ENCODE measurements around the gene PLAGL1. TPM values are rescaled to one million over a fixed set of nuclear protein-coding genes. Genes with fewer than 3 reads are reported as not detected.

The PLAGL1 gene
- total RNA-seq, 1 donor from 2014 or later, result 5.8 TPM

Other genes starting within 250 kb of the PLAGL1 start
- 30.2 and 33.1 TPM in 2 replicates for gene LTV1, start 164.9 kb downstream of the PLAGL1 start, total RNA-seq
- not detected in 2 replicates for gene ZC2HC1B, start 143.8 kb downstream of the PLAGL1 start, total RNA-seq
- 150 and 159 TPM in 2 replicates for gene SF3B5, start 87.3 kb upstream of the PLAGL1 start, total RNA-seq
- gene STX11, start 142.3 kb upstream of the PLAGL1 start, total RNA-seq, result 26.8 and 27.5 TPM in 2 replicates

Data from T-helper 1 cell treated with Interleukin-12 subunit alpha and Interleukin-12 subunit beta and Interleukin-4 antibody, amounts not matched to agents 30 ng/mL and 1 ng/mL, for 36 hours (primary cell).